Neuron (in vitro differentiated cells): ENCODE data around the gene CSTPP1.
A peak's percentile ranks its signal among the peaks of the same experiment; 100 is the strongest.
"Not testable (repeated sequence)": the region's sequence is repeated elsewhere in the genome, so short reads cannot be mapped to it uniquely, and the experiment has no call there.

Experiments used
- H2AFZ ChIP-seq: one replicate; pipeline ENCODE4 v1.6.1; 2013; ENCODE audit warnings: low read depth, mild to moderate bottlenecking, inconsistent platforms, low read length, moderate library complexity
- H3K27me3 ChIP-seq: one replicate; pipeline ENCODE4 v1.6.1; 2013; ENCODE audit warnings: low read length; ENCODE audit not compliant: insufficient read depth
- H3K36me3 ChIP-seq: one replicate; pipeline ENCODE4 v1.6.1; 2013; ENCODE audit warnings: low read length; ENCODE audit not compliant: insufficient read depth
- H3K4me1 ChIP-seq: one replicate; pipeline ENCODE4 v1.6.1; 2013; ENCODE audit warnings: low read length; ENCODE audit not compliant: insufficient read depth
- H3K4me3 ChIP-seq: 2 replicates; pipeline ENCODE4 v1.5.1; 2013; ENCODE audit warnings: mild to moderate bottlenecking, low read length, moderate library complexity
- H3K9me3 ChIP-seq: one replicate; pipeline ENCODE4 v1.6.1; 2013; ENCODE audit warnings: low read length

CSTPP1 gene

DNA sequence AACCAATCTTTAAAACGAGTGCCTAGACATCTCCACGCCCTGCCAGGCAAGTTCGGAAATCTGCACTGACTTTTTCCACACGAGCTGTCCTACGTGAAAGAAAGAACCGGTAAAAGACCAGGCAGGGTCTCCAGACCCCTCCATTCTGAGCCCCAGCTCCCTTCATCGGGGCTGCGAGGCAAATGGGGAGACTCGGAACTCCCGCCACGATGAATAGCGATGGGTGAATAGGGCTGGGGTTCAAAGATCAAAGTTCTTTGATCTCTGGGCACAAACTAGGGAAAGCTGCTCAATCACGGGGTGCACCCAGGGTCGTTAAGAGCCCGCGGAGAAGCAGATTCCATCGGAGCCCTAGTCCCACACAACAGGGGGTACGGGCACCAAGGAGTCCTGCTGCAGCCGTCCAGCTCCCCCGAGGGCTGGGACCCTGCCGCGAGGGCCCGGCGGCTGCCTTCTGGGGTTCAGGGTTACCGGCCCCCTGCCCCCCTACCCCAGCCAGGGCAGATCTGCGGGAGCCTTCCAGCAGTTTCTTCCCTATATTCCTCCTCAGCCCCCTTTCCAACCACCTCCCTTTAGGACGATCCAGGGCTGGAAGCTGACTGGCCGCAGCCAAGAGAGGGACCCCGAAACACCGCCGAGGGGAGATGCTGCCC, 19.3 kb upstream of the CSTPP1 start:
- Histone ChIP-seq H3K4me3 (peak overlapping the region; percentile 80), H3K27me3 (no peaks in the 10 kb centered on the region), H3K9me3 (no peaks in the 10 kb centered on the region), H3K36me3 (no peaks in the 10 kb centered on the region), H2AFZ (peak overlapping the region; percentile 82), H3K4me1 (peaks cover 54% of the 10 kb centered on the region)

DNA sequence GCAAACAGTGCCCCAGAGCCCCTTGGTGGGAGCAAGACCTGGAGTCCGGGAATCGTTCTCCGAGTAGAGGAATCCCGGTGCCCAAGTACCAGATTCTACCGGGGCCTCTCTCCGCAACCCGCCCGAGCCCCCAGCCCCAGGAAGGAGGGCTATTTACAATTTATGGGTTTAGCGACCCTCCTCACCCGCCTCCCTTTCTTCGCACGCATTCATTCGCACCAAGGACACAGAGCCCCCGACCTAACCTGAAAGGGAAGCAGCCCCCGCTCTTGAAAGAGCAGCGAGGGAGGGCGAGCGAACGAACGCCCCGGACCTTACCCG, 18.8 kb upstream of the CSTPP1 start:
- Histone ChIP-seq H3K9me3 (no peaks in the 10 kb centered on the region), H3K4me3 (peak overlapping the region; percentile 80), H3K4me1 (peaks cover 50% of the 10 kb centered on the region), H3K27me3 (no peaks in the 10 kb centered on the region), H3K36me3 (no peaks in the 10 kb centered on the region), H2AFZ (peak overlapping the region; percentile 82)

DNA sequence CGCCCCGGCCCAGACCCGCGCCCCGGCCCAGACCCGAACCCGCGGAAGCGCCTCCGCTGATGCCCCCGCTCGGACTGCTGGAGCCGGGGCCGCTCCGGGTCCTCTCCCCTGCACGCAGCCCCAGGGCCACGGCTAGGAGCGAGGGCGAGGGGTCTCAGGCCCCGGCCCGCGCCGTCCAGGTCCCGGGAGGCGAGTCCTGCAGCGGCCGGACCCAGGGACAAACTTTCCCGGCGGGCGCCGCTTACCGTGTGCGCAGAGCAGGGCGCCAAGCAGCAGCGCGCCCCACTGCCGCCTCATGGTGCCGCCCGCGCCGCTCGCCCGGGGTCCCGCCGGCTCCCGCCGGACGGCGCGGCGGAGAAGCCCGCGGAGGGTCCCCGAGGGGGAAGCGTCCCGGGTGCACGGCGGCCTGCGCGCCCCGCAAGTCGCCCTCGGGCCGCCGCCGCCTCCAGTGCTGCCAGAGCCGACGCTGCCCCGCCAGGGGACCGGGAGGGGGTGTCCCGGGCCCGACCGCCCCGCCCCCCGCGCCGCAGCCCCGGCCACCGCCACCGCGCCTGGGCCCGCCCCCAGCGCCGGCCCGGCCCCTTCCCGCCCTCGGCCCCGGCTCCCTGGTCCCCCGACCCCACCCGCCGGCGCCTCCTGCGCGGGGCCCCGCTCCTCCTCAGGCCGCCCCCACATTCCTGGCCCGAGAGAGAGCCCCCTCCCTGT, 18.3 kb upstream of the CSTPP1 start, which contains the start of gene LRP4:
TSS of gene LRP4 (minus strand) at position 468 of the 705 bp plus-strand sequence. CDS start at position 297, 171 bp downstream.
- Histone ChIP-seq H3K36me3 (no peaks in the 10 kb centered on the region), H3K4me3 (peak within 1 kb of the TSS; percentile 80), H3K27me3 (no peaks in the 10 kb centered on the region)

DNA sequence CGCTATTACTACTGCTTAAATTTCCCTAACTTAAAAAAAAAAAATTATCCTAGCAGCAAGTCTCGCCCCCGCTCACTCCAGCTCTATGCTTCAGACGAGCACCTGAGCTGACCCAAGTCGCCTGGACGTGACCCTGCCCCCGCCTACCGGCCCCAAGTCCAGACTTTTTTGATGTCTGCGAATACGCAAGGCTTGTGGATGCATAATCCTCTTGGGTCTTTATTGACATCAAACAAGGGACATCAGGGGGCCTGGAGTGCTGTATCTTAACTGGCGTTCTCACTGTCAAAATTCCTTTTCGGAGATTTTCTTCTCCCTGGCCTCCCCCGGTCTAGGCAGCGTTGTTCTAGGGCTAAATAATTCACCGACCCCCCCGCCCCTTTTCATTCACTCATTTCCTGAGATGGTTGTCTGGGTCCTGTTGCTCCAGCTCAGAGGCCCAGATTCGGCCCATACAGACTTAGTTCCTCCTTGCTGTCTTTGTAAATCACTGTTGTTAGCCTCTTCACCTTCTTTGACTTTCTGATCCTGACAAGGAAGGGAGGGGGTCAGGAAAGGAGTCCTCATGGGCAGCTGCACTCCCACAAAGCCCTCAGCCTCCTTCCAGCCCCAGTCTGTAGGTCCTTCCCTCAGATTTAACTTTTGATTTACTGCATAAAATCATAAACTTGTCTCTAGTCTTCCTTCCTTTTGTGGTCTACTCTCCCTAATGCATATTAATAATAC, 17.6 kb upstream of the CSTPP1 start:
- Histone ChIP-seq H3K36me3 (no peaks in the 10 kb centered on the region), H2AFZ (peak overlapping the region; percentile 46), H3K4me3 (peak overlapping the region; percentile 80)

More for the DNA sequence above, 18.3 kb upstream of the CSTPP1 start, which contains the start of gene LRP4:
- H3K4me1 ChIP-seq, result peaks cover 45% of the 10 kb centered on the region
- H3K9me3 ChIP-seq, result no peaks in the 10 kb centered on the region
- H2AFZ ChIP-seq, result peak within 1 kb of the TSS; percentile 82

DNA sequence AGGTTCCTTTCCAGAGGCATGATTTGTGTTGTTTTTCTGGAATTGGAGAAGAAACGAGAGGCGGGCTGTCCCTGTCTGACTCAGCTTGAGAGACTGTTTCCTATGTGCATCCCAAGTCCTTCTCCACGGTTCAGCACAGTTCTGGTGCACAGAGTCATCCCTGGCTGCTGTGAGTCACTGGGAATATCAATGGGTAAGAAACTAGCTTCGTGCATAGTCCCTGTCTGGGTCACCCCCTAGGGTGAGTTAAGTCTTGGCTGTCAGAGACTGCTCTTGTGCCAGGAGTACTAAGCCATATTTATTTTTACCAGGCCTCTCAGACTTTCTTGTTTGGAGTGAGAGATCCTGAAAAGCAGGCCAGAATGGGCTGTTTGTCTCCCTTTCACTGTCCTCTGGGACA, 15.8 kb upstream of the CSTPP1 start:
- Histone ChIP-seq H3K4me3 (no peak overlapping the region), H3K4me1 (peaks cover 26% of the 10 kb centered on the region), H2AFZ (no peak overlapping the region)

More for the DNA sequence above, 17.6 kb upstream of the CSTPP1 start:
- Histone ChIP-seq H3K9me3 (no peaks in the 10 kb centered on the region), H3K4me1 (peaks cover 38% of the 10 kb centered on the region), H3K27me3 (no peaks in the 10 kb centered on the region)

DNA sequence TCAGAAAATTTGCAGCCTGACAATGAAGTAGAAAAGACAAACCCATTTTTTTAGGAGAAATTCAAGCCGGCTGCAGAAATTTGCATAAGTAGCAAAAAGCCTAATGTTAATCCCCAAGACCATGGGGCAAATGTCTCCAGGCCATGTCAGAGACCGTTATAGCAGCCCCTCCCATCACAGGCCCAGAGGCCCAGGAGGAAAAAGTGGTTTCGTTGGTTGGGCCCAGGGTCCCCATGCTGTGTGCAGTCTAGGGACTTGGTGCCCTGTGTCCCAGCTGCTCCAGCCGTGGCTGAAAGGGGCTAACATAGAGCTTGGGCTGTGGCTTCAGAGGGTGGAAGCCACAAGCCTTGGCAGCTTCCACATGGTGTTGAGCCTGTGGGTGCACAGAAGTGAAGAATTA, 8.6 kb upstream of the CSTPP1 start:
- not testable (repeated sequence) for H3K4me3 ChIP-seq, H3K9me3 ChIP-seq, H3K36me3 ChIP-seq, H3K27me3 ChIP-seq, H3K4me1 ChIP-seq, H2AFZ ChIP-seq

More for the DNA sequence above, 15.8 kb upstream of the CSTPP1 start:
- Histone ChIP-seq H3K36me3 (no peaks in the 10 kb centered on the region), H3K9me3 (no peaks in the 10 kb centered on the region), H3K27me3 (no peaks in the 10 kb centered on the region)

DNA sequence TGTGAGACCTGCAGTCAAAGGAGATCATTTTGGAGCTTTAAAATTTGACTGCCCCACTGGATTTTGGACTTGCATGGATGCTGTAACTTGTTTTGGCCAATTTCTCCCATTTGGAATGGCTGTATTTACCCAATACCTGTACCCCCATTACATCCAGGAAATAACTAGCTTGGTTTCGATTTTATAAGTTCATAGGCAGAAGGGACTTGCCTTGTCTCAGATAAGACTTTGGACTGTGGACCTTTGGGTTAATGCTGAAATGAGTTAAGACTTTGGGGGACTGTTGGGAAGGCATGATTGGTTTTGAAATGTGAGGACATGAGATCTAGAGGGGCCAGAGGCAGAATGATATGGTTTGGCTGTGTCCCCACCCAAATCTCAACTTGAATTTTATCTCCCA, 7.9 kb upstream of the CSTPP1 start:
- not testable (repeated sequence) for H3K27me3 ChIP-seq, H2AFZ ChIP-seq, H3K4me1 ChIP-seq, H3K36me3 ChIP-seq, H3K9me3 ChIP-seq, H3K4me3 ChIP-seq

DNA sequence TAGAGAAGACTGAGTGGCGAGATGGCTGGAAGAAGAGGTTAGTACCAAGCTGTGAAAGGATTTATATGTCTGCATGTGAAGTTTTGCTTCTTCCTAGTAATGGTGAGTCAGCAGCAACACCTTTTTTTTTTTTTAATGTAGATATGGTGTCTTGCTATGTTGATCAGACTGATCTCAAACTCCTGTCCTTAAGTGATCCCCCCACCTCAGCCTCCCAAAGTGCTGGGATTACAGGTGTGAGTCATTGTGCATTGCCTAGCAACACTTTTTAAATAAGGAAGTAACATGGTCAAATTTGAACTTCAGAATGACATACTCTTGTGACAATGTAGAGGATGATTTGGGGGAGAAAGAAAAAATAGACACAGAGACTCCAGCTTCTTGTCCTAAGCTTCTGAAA, 6.5 kb upstream of the CSTPP1 start:
- H2AFZ ChIP-seq, result no peak overlapping the region
- peaks cover 2% of the 10 kb centered on the region for H3K4me1 ChIP-seq
- H3K4me3 ChIP-seq, result no peak overlapping the region
- no peaks in the 10 kb centered on the region for H3K36me3 ChIP-seq
- peaks cover 3% of the 10 kb centered on the region for H3K9me3 ChIP-seq
- H3K27me3 ChIP-seq, result no peaks in the 10 kb centered on the region

DNA sequence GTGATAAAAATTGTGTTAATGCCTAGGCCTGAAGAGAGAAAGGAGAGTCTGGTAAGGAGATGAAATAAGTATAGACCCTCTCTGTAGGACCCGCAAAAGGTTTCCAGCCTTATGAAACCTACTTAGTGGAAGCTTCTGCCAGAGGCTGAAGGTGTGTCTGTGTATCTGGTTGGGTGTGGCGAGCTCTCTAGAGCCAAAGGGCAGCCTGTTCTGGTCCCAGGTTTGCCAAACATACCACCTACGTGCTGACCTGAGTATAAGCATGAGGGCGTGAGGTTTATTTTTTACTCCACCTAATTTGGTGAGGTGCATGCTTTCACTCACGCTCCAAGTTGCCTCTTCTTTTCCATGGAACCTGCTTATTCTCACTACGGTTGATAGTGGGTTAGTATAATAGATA, 5.6 kb downstream of the CSTPP1 start:
- no peak overlapping the region for H2AFZ ChIP-seq
- no peaks in the 10 kb centered on the region for H3K27me3 ChIP-seq
- H3K9me3 ChIP-seq, result no peaks in the 10 kb centered on the region
- H3K36me3 ChIP-seq, result peaks cover 29% of the 10 kb centered on the region
- peaks cover 9% of the 10 kb centered on the region for H3K4me1 ChIP-seq
- no peak overlapping the region for H3K4me3 ChIP-seq

DNA sequence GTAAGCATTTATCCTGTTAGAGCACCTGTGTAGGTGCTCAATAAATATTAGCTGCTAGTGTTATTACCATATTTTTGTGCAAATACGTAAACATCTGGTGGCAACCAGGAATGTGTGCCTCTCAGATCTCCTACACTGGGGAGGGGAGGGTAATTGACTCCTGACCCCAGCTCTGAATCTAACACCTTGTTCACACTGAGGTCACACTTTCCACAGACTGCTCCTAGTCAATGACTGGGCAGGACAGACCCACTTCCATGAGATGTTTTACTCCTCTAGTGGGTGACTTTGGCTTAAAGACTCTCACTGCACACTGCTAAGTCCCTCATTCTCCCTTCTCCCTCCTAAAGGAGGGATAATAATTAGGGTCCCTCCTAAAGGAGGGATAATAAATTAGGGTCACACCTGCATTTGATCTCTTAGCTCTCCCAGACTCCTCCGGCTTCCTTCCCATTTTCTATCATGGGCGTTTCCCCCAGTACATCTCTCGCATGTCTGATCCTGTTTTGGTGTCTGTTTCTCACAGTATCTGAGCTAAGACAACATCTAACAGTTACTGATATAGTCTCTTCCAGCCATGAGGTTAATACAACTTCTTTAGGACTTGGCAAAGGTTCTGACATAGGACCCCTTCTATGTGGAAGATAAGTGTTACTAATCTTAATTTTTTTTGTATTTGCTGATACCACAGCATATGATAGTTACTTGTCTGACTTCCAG, 8.0 kb downstream of the CSTPP1 start:
- no peak overlapping the region for H3K4me3 ChIP-seq
- no peaks in the 10 kb centered on the region for H3K27me3 ChIP-seq
- H2AFZ ChIP-seq, result no peak overlapping the region
- H3K4me1 ChIP-seq, result peaks cover 25% of the 10 kb centered on the region
- H3K9me3 ChIP-seq, result no peaks in the 10 kb centered on the region
- H3K36me3 ChIP-seq, result peaks cover 29% of the 10 kb centered on the region

DNA sequence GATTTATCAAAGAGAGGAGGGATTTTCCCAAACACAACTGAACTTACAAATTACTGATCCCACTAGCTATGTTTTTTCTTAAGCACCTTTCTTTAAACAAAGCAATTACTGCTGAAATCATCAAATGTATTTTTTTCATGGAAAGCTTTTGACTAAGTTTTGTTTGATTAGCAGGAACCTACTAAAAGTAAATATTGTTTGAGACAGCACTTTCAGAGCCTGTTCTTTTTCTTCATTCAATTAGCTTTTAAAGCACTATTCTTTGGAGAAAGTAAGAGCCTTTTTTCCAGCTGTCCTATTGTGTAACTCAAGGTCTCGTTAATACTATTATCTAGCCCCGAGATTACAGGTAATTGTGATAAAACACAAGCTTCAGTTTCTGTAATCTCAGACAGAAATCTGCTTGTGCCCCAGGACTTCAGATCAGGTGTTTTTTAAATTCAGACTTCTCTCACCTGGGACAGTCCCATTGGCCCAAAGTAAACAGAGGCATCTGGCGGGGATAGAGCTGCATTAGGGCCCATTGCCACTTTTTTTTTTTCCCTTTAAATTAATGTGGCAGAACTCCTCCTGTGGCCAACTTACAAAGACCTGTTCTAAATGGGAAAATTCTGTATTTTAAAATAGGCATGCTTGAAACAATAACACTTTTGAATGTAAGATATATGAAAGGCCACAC, 11.0 kb downstream of the CSTPP1 start:
- Histone ChIP-seq H3K36me3 (peaks cover 11% of the 10 kb centered on the region), H3K4me3 (no peak overlapping the region), H3K9me3 (no peaks in the 10 kb centered on the region), H3K27me3 (no peaks in the 10 kb centered on the region), H2AFZ (no peak overlapping the region), H3K4me1 (peaks cover 25% of the 10 kb centered on the region)

DNA sequence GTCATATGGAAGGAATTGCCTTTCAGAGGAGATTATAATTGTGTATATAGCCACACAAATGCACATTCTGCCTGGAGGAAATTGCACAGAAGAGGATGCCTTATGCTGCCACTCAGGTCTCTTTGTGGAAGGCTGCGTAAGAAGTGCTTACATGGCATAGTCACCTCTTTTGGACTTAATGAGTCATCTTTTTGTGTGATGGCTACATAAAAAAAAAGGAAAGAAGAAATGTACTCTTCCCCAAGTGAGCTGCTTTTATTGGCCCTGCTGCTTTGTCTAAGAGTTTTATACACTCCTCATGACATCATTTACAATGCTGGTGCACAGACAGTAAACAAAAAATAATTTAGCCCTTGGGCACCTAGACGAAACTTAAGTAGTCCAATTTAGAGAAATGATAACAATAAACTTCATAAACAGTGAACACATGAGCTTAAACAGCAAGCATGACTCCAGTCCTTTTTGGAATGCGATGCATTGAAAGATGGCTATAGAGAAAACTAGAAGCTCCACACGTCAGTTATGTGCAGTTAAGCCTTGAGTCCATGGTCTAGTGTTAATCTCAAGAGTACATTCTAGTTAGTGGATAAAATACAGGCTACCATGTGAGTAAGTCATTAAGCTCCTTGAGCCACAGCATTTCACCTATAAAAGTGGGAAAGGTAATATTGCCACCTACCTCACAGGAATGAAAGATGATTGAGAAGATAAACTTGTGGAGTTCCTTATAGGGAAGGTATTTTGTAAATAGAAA, 12.0 kb downstream of the CSTPP1 start:
- Histone ChIP-seq H3K4me1 (peaks cover 25% of the 10 kb centered on the region), H3K4me3 (no peak overlapping the region), H3K27me3 (no peaks in the 10 kb centered on the region), H3K36me3 (peaks cover 8% of the 10 kb centered on the region), H2AFZ (no peak overlapping the region), H3K9me3 (no peaks in the 10 kb centered on the region)
